Measurements from ENCODE around the gene DAPK1.

Gene DAPK1

DNA sequence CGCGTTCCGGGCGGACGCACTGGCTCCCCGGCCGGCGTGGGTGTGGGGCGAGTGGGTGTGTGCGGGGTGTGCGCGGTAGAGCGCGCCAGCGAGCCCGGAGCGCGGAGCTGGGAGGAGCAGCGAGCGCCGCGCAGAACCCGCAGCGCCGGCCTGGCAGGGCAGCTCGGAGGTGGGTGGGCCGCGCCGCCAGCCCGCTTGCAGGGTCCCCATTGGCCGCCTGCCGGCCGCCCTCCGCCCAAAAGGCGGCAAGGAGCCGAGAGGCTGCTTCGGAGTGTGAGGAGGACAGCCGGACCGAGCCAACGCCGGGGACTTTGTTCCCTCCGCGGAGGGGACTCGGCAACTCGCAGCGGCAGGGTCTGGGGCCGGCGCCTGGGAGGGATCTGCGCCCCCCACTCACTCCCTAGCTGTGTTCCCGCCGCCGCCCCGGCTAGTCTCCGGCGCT, at the start of gene DAPK1:
Gene DAPK1, plus strand, starts transcription at position 264 of the 442 bp plus-strand sequence. CDS start 1,211 bp downstream, outside the sequence.
- DNase-seq (ENCODE audit: low read depth), result no peak

DNA sequence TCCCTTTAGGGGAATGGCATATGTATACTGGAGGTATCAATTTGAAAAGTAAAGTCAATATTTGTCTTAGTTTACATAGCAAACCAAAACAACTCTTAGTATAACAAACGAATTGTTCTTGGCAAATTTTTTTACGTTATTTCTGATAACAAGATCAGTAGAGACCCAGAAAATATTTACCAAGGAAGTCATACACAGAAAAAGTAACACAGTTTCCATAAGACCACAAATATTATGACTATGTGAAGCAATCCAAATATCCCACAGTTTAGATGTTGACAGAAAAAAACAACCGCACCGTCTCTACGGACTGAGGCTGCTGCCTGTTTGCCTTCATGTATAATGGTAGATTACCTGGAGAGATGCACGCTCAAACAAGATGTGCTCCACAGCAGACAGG, 46.5 kb upstream of the DAPK1 start:
- no peak for DNase-seq (ENCODE audit: low read depth)

DNA sequence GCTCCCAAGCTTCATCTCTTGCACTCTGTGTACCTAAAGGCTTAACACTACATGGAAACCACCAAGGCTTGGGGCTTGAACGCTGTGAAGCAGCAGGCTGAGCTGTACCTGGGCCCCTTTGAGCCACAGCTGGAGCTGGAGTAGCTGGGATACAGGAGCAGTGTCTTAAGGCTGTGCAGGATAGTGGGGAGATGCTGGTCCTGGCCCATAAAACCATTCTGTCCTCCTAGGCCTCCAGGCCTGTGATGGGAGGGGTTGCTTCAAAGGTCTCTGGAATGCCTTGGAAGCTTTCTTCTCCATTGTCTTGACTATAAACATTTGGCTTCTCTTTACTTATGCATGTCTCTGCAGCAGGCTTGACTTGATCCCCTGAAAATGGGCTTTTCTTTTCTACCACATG, 42.3 kb upstream of the DAPK1 start:
- no peak for DNase-seq (ENCODE audit: low read depth)

DNA sequence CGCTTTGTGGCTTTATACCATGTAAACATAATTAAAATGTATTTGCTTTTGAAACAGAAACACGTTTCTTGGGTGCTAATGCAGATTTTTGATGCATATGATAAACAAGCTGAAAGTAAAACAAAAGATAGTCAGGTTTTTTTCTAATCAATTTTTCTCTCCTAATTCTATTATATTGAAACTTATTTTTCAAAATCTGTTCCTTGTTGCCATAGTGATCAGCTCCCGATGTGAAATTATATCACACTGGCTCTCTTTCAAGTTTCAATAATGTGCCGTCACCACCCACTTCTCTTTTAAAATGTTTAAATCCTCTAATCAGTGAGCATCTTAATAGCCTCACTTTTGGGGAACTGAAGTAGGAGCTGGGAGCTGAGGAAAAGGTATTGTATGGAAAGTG, 36.4 kb upstream of the DAPK1 start:
- no peak for DNase-seq (ENCODE audit: low read depth)

- no peak for DNase-seq (ENCODE audit: low read depth)
Measured at GRCh38 chr9:87464110-87464991, 33.3 kb upstream of the DAPK1 start.

DNA sequence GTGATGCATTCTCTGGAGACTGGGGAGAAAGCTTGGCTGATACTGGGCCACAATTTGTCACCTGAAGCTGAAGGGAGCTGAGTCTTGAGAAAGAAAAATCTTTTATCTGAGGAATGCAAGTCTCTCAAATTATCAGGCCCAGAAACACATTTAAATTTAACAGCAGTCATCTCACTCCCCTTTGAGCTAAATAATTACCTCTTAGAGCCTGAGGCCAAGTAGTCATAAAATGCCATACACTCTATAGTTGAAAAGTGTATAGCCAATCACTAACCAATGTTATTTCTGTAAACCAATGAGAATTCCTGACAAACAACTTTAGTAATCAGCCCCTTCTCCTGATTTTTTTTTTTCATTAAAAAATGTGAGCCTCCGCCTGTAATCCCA, 32.7 kb upstream of the DAPK1 start:
- DNase-seq (ENCODE audit: low read depth), result no peak

GRCh38 chr9:87465816-87466215, 31.9 kb upstream of the DAPK1 start:
- no peak for DNase-seq (ENCODE audit: low read depth)

GRCh38 chr9:87467187-87467586, 30.5 kb upstream of the DAPK1 start:
- DNase-seq (ENCODE audit: low read depth), result no peak

DNA sequence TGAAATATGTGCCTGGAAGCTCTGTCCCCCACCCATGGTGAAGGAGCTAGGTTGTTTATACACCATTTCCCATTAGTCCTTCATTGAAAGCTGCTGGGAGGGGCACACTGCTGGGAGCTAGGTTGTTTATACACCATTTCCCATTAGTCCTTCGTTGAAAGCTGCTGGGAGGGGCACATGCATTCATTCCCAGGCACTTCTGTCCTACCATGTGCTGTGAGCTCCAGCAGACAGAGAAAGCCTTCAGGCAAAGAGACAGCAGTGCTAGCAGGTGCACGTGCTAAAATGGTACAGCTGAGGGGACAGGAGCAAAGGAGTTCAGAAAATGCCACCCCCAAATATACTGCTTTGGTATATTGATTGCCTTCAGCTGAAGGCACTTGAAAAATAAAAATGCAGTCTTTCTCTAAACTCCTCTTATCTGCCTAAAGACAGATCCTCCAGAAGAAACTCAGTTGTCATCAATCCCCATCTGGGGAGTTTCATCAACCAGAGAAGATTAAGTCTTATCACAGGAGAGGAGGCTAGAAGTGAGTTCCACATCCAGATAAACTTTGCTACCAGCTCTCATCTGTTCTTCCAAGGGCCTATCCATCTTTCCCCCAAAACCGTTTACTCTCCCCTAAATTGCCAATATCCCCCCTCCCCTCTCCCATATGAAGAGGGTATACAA, 27.7 kb upstream of the DAPK1 start:
- DNase-seq (ENCODE audit: low read depth), result no peak

GRCh38 chr9:87471746-87472145, 25.9 kb upstream of the DAPK1 start:
- DNase-seq (ENCODE audit: low read depth), result no peak

DNA sequence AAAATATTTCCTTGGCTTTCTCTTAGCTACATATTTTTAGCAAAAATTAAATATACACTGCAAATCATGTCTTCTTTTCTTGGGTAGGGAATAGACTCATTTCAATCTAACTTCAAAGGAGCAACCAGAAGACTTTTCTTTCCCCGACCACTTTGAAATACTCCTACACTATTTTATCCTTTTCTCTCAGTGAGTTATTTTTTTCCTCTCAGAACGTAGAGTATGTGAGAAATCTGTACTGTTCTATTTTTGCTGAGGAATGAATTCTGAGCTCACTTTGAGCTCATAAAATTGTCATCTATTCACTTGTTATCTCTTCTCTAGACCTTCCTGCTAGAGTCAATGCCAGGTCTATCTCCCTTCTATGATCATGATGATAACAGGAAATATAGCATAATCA, 22.2 kb upstream of the DAPK1 start:
- DNase-seq (ENCODE audit: low read depth), result no peak

GRCh38 chr9:87478226-87478992, 19.3 kb upstream of the DAPK1 start:
- no peak for DNase-seq (ENCODE audit: low read depth)

- DNase-seq (ENCODE audit: low read depth), result no peak
Measured at GRCh38 chr9:87479801-87480201, 17.9 kb upstream of the DAPK1 start.

DNA sequence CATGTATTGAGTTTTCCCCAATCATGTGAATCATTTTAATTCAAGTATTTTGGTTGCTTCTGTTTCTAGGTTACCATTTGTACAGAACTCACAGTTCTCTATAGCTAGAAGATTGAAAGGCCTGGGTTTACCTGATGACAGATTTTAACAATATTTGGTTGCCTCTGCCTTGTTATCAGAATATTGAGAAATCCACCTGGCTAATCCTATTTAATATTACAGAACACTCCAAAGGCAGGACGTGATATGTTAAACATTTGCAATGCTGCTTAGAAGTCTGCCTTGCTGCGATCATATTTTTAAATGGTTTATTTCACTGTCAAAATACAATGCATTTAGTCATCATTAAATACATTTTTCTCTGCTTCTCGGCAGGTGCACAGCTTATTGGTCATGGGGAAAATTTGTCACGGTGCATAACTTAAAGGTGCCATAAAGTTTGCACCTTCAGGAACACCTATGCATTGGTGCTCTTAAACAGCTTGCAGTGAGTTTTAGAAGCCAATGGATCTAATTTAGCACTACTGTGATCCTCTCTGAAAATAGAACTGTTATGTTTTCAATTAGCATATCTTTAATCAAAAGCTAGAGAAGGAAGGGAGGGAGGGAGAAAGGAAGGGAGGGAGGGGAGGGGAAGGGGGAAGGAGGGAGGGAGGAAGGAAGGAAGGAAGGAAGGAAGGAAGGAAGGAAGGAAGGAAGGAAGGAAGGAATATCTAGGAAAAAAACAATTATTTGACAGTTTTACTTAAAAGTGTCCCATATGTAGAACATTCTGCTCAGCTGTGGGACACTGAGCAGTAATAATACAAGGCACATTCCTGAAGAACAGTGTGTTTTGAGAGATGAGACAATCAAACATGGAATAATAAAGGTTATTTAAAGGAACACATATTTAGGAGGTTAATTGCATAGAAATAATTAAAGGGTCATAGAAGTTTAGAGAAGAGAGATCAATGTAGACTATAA, 15.5 kb upstream of the DAPK1 start:
- no peak for DNase-seq (ENCODE audit: low read depth)

DNA sequence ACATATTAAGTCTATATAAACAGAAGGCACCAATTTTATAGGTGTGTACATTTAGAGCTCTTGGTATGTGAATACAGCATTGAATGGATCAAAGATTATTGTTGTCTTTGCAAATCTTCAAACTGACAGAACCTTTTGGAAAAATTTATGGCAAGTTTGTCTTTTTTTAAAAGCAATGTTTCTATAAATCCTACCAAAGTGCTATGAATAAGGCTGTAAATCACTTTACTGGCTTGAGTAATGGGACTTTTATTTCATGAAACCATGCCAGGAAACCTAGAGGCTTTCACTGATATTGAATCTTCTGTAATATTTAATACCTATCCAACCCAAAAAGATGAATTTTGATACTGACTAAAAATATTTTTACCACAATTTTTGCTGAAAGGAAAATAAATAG, 7.4 kb upstream of the DAPK1 start:
- no peak for DNase-seq (ENCODE audit: low read depth)

GRCh38 chr9:87490907-87491306, 6.8 kb upstream of the DAPK1 start:
- no peak for DNase-seq (ENCODE audit: low read depth)

DNA sequence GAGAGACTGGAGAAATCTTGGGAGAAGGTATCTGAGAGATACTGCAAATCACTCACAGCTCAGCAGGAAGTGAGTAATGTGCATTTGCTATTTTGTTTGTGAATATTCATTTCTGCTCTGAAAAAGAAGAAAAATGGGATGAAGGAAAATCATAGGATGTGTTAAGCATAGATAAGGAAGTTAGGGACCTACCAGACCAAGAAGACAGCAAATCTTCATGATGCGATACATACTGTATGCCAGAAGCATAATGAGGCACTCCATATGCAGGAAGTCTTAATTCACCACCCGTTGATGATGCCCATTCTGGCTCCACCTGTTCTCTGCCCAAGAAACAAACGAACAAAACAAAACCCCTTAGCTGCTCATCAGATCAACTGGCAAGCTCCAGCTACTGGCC, 6.1 kb upstream of the DAPK1 start:
- DNase-seq (ENCODE audit: low read depth), result no peak

GRCh38 chr9:87492642-87493041, 5.0 kb upstream of the DAPK1 start:
- DNase-seq (ENCODE audit: low read depth), result no peak

- no peak for DNase-seq (ENCODE audit: low read depth)
Measured at GRCh38 chr9:87494970-87495471, 2.6 kb upstream of the DAPK1 start.

- DNase-seq (ENCODE audit: low read depth), result no peak
Measured at GRCh38 chr9:87497080-87497603, 525 bp upstream of the DAPK1 start.
